GM18867 (cell line): ENCODE data around the gene HYDIN.

ENCODE experiments used
- ATAC-seq: cut with Tn5 transposase; IDR thresholded peaks from one replicate; pipeline ENCODE4 v1.9.1; 2021; ENCODE audit warnings: mild to moderate bottlenecking, moderate library complexity; ENCODE audit not compliant: unreplicated experiment

HYDIN gene

GRCh38 chr16:70769131-70769530, 461.4 kb downstream of the HYDIN start:
- no peak for ATAC-seq

DNA sequence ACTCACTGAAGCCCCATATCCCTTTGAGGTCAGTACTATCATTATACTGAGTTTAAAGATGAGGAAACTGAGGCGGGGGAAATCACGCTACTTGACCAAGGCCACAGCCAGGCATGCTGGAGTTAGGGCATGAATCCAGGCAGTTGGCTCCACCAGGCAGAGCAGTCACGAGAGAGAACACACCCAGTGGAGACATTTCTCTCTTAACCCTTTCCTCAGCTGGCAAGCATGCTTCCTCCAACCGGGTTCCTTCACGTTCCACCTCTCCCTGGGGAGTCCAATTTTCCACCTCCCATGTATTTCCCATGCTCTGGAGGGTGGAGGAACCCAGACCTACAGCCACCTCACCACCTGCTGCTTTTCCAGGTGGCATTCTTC, 462.3 kb downstream of the HYDIN start:
- ATAC-seq = no peak

DNA sequence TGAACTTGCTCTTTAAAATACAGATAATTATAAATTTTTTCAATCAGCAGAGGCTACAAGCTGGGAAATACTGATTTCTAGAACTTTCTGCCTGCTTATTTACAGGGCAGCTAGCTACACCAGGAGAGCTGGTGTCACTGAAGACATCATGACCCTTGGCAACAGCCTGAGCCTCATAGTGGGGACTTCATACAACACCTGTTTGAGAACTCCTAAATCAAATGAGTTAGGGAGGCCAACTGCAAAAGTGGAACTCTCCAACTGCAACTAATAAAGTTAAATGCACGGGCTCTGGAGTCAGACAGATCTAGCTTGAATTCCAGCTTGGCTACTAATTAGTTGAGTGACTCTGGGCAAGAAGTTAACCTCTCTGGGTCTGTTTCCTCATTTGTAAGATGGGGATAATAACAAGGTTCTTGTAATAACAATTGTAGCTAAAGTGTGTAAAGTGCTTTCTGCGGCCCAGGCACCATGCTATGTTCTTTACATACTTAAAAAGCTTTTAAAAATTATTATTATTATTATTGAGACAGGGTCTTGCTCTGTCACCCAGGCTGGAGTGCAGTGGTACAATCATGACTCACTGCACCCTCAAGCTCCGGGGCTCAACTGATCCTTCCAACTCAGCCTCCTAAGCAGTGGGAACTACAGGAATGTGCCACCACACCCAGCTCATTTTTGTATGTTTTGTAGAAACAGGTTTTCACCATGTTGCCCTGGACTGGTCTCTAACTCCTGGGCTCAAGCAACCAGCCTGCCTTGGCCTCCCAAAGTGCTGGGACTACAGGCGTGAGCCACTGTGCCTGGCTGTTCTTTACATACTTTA, 462.9 kb downstream of the HYDIN start:
- ATAC-seq = no peak

GRCh38 chr16:70766658-70767057, 463.9 kb downstream of the HYDIN start:
- no peak for ATAC-seq

DNA sequence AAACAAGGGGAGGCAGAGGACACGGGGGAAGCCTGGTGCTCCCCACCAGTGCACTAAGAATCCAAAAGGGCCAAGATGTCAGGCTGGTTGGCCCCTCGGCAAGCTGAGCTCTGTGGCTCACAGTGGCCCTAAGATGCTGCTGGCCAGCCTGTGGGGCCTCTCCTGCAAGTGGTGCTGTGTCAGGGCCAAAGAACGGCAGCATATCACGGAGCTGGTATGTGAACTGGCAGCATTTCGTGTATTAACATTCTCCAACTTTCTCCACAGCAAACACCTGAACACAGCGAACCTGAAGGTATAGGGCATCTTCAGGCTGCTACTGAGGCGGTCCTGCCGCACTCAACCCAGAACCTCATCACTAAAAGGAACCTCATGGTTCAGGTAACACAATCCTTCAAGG, 464.3 kb downstream of the HYDIN start:
- ATAC-seq = no peak

DNA sequence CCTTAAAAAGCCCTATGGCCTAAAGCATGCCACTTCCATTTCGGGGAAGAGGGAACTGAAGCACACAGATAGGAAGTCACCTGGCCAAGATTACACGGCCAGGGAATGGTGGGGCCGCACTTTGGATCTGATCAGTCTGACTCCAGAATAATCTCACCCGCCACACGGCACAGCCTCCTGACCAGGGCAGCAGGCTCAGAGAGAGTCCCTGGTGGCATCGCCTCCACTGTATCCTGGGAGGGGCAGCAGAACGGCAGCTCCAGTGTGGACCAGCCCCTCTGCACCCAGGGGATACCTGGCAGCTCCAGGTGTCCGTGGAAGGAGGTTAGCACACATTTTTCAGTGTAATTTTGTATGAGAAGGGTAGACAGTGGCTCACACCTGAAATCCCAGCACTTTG, 465.0 kb downstream of the HYDIN start:
- ATAC-seq = no peak

DNA sequence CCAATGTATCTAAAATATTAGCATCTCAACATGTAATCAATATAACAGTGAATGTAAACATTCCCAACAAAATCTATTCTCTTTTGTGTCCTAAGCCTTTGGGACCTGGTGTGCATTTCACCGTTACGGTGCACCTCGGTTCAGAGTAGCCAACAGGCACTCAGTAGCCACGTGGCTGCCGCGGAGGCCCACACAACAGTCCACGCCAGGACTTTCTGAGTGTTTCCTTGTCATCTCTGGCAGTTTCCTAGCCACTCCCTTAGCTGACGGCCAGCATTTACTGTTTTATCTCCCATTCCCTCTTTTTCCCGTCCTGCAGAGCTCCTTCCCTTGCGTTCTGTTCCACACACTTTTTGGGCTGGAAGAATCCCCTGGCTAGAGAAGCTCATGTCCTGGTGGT, 465.9 kb downstream of the HYDIN start:
- ATAC-seq = no peak

- ATAC-seq = no peak
Measured at GRCh38 chr16:70760221-70760620, 470.3 kb downstream of the HYDIN start.

DNA sequence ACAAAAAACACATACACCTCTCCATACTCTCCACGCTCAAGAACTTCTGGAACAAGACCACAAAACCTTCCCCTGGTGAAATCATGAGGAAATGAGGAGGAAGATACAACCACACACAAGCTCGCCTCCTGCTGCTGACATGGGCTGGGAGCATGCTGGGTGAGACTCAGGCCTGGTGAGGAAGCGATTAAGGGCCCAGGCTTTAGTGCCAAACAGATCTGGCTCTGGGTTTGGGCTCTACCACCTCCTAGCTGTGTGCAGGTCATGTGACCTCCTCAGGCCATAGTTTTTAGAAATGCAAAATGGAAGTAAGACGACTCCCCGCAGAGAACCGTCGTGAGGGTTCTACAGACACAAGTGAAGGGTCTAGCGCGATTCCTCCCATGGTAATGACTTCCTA, 470.9 kb downstream of the HYDIN start:
- no peak for ATAC-seq

DNA sequence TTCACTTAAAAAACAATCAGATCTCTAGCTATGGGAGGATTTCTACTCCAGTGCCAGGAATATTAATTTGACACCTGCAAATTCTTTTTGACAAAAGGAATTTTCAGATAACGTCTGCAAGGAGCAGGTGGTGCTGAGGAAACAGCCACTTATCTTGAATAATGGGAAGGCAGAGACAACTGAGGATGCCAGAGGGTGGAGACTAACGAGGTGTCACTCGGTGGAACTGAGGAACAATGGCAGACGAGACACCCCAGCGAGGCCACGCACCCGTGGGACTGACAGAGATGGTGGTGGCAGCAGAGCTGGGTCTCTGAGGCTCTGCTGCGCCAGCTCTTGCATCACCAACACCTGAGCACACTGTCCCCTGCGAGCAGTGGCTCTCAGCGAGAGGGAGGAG, 471.7 kb downstream of the HYDIN start:
- ATAC-seq = no peak
